ENCODE measurements around the gene SH3PXD2A. TPM values are rescaled to one million over a fixed set of nuclear protein-coding genes. Genes with fewer than 3 reads are reported as not detected.

SH3PXD2A gene
- total and polyA plus RNA-seq, 9 of the 15 experiments (the other 6 are each of a cell fraction or from before 2014, with no cell fraction given): 0.41 to 9.3 (median 2.5) TPM

GRCh38 chr10:103712146-103712545, 143.2 kb downstream of the SH3PXD2A start:
- ChIA-PET POLR2A (no interaction called here), CTCF (ENCODE audit: low intra/inter-chr PET ratio) (interaction anchor here (1.6 to 4.0 kb wide), 3 partner anchors 147 to 176 kb away, joined by 5 to 45 read pairs (median 16); no protein-coding TSS in a partner anchor)
- BruUV-seq (replicated peaks): no TSS peak
- Histone ChIP-seq H3K4me3 (no peak overlapping the region), H3K36me3 (ENCODE audit: control insufficient read depth, insufficient read depth, low read length) (no peaks in the 10 kb centered on the region), H2AFZ (ENCODE audit: low read depth, low read length) (no peak overlapping the region), H3K4me2 (ENCODE audit: insufficient read depth, low read length) (no peak overlapping the region), H3K9ac (ENCODE audit: insufficient read depth in 1 of 2, low read depth in 2 of 2, low read length in 2 of 2) (no peak overlapping the region), H4K20me1 (replicated peaks; ENCODE audit: control insufficient read depth, insufficient read depth, low read length) (0 out of 2 replicates have a peak, but pooled peaks cover 8% of the 10 kb centered on the region), H3K27ac (ENCODE audit: extremely low read depth, low read depth, low read length) (no peak overlapping the region), H3K9me1 (ENCODE audit: control insufficient read depth, insufficient read depth, low read length) (peaks cover 3% of the 10 kb centered on the region), H3K9me3 (replicated peaks; ENCODE audit: control insufficient read depth, insufficient read depth, low read depth, low read length) (no peaks in the 10 kb centered on the region), H3K4me1 (replicated peaks in 1 of 2; ENCODE audit: control insufficient read depth in 2 of 2, insufficient read depth in 2 of 2, low read length in 2 of 2) (no peaks in the 10 kb centered on the region; a peak in 1 of 5 replicates), H3K79me2 (ENCODE audit: control insufficient read depth, insufficient read depth, low read length) (no peaks in the 10 kb centered on the region), H3K27me3 (ENCODE audit: control insufficient read depth in 2 of 2, insufficient read depth in 2 of 2, low read length in 2 of 2) (peaks cover 0 to 20% of the 10 kb centered on the region in 2 experiments; a peak in 1 of 5 replicates)
- in situ Hi-C loops (cut with MboI): loop anchor here (10.0 kb wide), 2 partner anchors 173 to 493 kb away; no protein-coding TSS in a partner anchor
- TF ChIP-seq DPF2 (IDR thresholded peaks at IDR 0.05) (no peak), EHMT2 (IDR thresholded peaks at IDR 0.05) (no peak)
- ATAC-seq: no peak
- WGBS (ENCODE audit: insufficient coverage, low coverage, missing lambda C conversion rate): 0% methylated on average over 2 of the region's 5 CpGs
- FAIRE-seq: no peak
- intact Hi-C loops (cut with micrococcal nuclease): loop anchor here (5.0 kb wide), 1 partner anchor 495 kb away; no protein-coding TSS in a partner anchor
- DNase-seq (ENCODE audit: extremely low read depth in 1 of 4, low spot score in 3 of 4): no peak

- Histone ChIP-seq H3K9me3 (replicated peaks; ENCODE audit: control insufficient read depth, insufficient read depth, low read depth, low read length) (no peaks in the 10 kb centered on the region), H3K4me3 (no peak overlapping the region), H3K27ac (ENCODE audit: extremely low read depth, low read depth, low read length) (no peak overlapping the region), H3K4me1 (replicated peaks in 1 of 2; ENCODE audit: control insufficient read depth in 2 of 2, insufficient read depth in 2 of 2, low read length in 2 of 2) (no peaks in the 10 kb centered on the region; a peak in 1 of 5 replicates), H3K9me1 (ENCODE audit: control insufficient read depth, insufficient read depth, low read length) (peaks cover 3% of the 10 kb centered on the region), H3K79me2 (ENCODE audit: control insufficient read depth, insufficient read depth, low read length) (no peaks in the 10 kb centered on the region), H4K20me1 (replicated peaks; ENCODE audit: control insufficient read depth, insufficient read depth, low read length) (0 out of 2 replicates have a peak, but pooled peaks cover 8% of the 10 kb centered on the region), H3K27me3 (ENCODE audit: control insufficient read depth in 2 of 2, insufficient read depth in 2 of 2, low read length in 2 of 2) (peaks cover 0 to 16% of the 10 kb centered on the region in 2 experiments; a peak in 2 of 5 replicates), H3K36me3 (ENCODE audit: control insufficient read depth, insufficient read depth, low read length) (no peaks in the 10 kb centered on the region), H3K4me2 (ENCODE audit: insufficient read depth, low read length) (no peak overlapping the region), H2AFZ (ENCODE audit: low read depth, low read length) (no peak overlapping the region), H3K9ac (ENCODE audit: insufficient read depth in 1 of 2, low read depth in 2 of 2, low read length in 2 of 2) (no peak overlapping the region)
- DNase-seq (ENCODE audit: extremely low read depth in 1 of 4, low spot score in 3 of 4): no peak
- ChIA-PET POLR2A (interaction anchor here (0.6 kb wide), 1 partner anchor 169 kb away, joined by 3 read pairs; no protein-coding TSS in a partner anchor), CTCF (ENCODE audit: low intra/inter-chr PET ratio) (interaction anchor here (0.7 to 4.0 kb wide), 2 partner anchors 147 to 164 kb away, joined by 3 to 45 read pairs; no protein-coding TSS in a partner anchor)
- intact Hi-C loops (cut with micrococcal nuclease): loop anchor here (5.0 kb wide), 1 partner anchor 496 kb away; no protein-coding TSS in a partner anchor
- no TSS peak for BruUV-seq (replicated peaks)
- WGBS (ENCODE audit: insufficient coverage, low coverage, missing lambda C conversion rate): 3% methylated on average over 14 of the region's 15 CpGs
- no peak for FAIRE-seq
- in situ Hi-C loops (cut with MboI): loop anchor here (10.0 kb wide), 2 partner anchors 173 to 493 kb away; no protein-coding TSS in a partner anchor
- ATAC-seq: no peak; the same call in 2 of the 3 replicates
- TF ChIP-seq JUNB (CRISPR knock-in tag; conservative IDR thresholded peaks at IDR 0.05) (no peak), CTCF (IDR thresholded peaks at IDR 0.05 in 2 of 3, conservative IDR thresholded peaks at IDR 0.05 in 1 of 3; ENCODE audit: insufficient read depth in 2 of 3, low read depth in 1 of 3, low read length in 3 of 3) (peak; percentile 30 to 36 (median 31); a peak in 3 of 6 replicates), ZNF644 (tag; IDR thresholded peaks at IDR 0.05; ENCODE audit: low read depth) (no peak), RAD21 (CRISPR knock-in tag; conservative IDR thresholded peaks at IDR 0.05 in 1 of 2, IDR thresholded peaks at IDR 0.05 in 1 of 2) (0 out of 4 replicates have a peak, but pooled peaks of 1 of the 2 experiments have one; percentile 11), POU5F1 (IDR thresholded peaks at IDR 0.05; ENCODE audit: borderline replicate concordance, low read depth, low read length, partially characterized antibody) (no peak), SP1 (CRISPR knock-in tag; IDR thresholded peaks at IDR 0.05) (no peak)
Observed at GRCh38 chr10:103711351-103711994, 143.9 kb downstream of the SH3PXD2A start.

Measured in K562 (cell line).